HepG2 (cell line): ENCODE measurements around the gene FGD4. TPM values are rescaled to one million over a fixed set of nuclear protein-coding genes. Genes with fewer than 3 reads are reported as not detected.

Experiments
- ATAC-seq: fragments of 200-7000 bp; cut with Tn5 transposase; 3 replicates; pipeline ENCODE4 v1.9.1; 2020; ENCODE audit warnings: mild to moderate bottlenecking, moderate library complexity
- BruUV-seq: library from RNA; stranded (reverse); fragments of 400-500 nt; replicated peaks from 2 replicates; lab custom pipeline; 2021; lab: Mats Ljungman, UMichigan
- CTCF ChIA-PET: fragments of 300-600 bp; formaldehyde crosslinking; extraction: SDS; loops from one replicate; lab custom pipeline; 2021; ENCODE audit warnings: low total read pairs, inconsistent platforms, low intra/inter-chr PET ratio; lab: Yijun Ruan, JAX
- POLR2A ChIA-PET: fragments of 350-600 bp; sonication (Branson Sonifier 250); formaldehyde crosslinking; loops from one replicate; lab custom pipeline; 2020; ENCODE audit warnings: antibody characterized with exemption, inconsistent platforms; lab: Yijun Ruan, JAX
- DNase-seq: peaks from one replicate; pipeline ENCODE4 v3.0.0-alpha.2; 2015; ENCODE audit warnings: low spot score
- FAIRE-seq: peaks from 3 replicates; lab custom pipeline; 2011; peaks lifted over from hg19 to GRCh38; lab: Jason Lieb, UNC
- H2AFZ ChIP-seq: one replicate; pipeline ENCODE4 v1.6.1; 2011; ENCODE audit warnings: low read length, inconsistent platforms
- H3K27ac ChIP-seq: fragments of 300-600 bp; 3 replicates; pipeline ENCODE4 v1.8.0; 2011; ENCODE audit warnings: mixed run types, mild to moderate bottlenecking, mixed read lengths, low read length, inconsistent platforms; ENCODE audit not compliant: insufficient read depth; ENCODE audit errors: extremely low read length
- H3K27me3 ChIP-seq, 2 experiments: fragments of 200-600 bp in 1 of 2; 2 replicates in 1 of 2; 3 replicates in 1 of 2; pipeline versions ENCODE4 v1.6.0 to v1.8.0; 2011; ENCODE audit warnings: low read length in 2 of 2, mild to moderate bottlenecking in 2 of 2, moderate library complexity in 2 of 2, inconsistent platforms in 1 of 2; ENCODE audit not compliant: insufficient read depth in 2 of 2, control insufficient read depth in 1 of 2
- H3K36me3 ChIP-seq, 2 experiments: fragments of 200-600 bp in 1 of 2; replicated peaks in 1 of 2; 2 replicates in 1 of 2; 3 replicates in 1 of 2; pipeline versions ENCODE4 v1.5.1 to v1.8.0; 2011; ENCODE audit warnings: low read length in 2 of 2, inconsistent platforms in 1 of 2; ENCODE audit not compliant: insufficient read depth in 2 of 2, control insufficient read depth in 1 of 2
- H3K4me1 ChIP-seq: 2 replicates; pipeline ENCODE4 v1.5.1; 2012; ENCODE audit warnings: low read length, inconsistent platforms; ENCODE audit not compliant: insufficient read depth
- H3K4me2 ChIP-seq: 2 replicates; pipeline ENCODE4 v1.6.0; 2011; ENCODE audit warnings: low read depth, low read length, inconsistent platforms
- H3K4me3 ChIP-seq, 3 experiments: fragments of 200-600 bp in 1 of 3; sonication (generic), shearing (Covaris generic) in 1 of 3; replicated peaks in 1 of 3; 2 replicates each; pipeline ENCODE4 v1.5.1; 2011 to 2016; ENCODE audit warnings: low read length in 3 of 3, inconsistent platforms in 2 of 3, low read depth in 2 of 3, mild to moderate bottlenecking in 2 of 3, control low read depth in 1 of 3, mixed read lengths in 1 of 3; ENCODE audit not compliant: insufficient read depth in 1 of 3
- H3K79me2 ChIP-seq: one replicate; pipeline ENCODE4 v1.6.1; 2011; ENCODE audit warnings: low read length, inconsistent platforms; ENCODE audit not compliant: insufficient read depth
- H3K9ac ChIP-seq: 2 replicates; pipeline ENCODE4 v1.6.0; 2011; ENCODE audit warnings: mild to moderate bottlenecking, low read depth, low read length, inconsistent platforms; ENCODE audit not compliant: insufficient read depth
- H3K9me3 ChIP-seq: 2 replicates; pipeline ENCODE4 v1.5.1; 2012; ENCODE audit warnings: mild to moderate bottlenecking, low read length
- H4K20me1 ChIP-seq: 2 replicates; pipeline ENCODE4 v1.6.0; 2011; ENCODE audit warnings: inconsistent platforms, mild to moderate bottlenecking, low read length, moderate library complexity; ENCODE audit not compliant: insufficient read depth
- ARID3A ChIP-seq: IDR thresholded peaks from 2 replicates; pipeline ENCODE4 v1.6.1; 2012; ENCODE audit warnings: low read depth, low read length, improper control_type of control experiment
- ARID5B ChIP-seq: IDR thresholded peaks from 2 replicates; pipeline ENCODE4 v1.4.0; 2020; ENCODE audit warnings: mild to moderate bottlenecking, missing genetic modification reagents
- BCL6 ChIP-seq: IDR thresholded peaks from 2 replicates; pipeline ENCODE4 v1.6.1; 2016; ENCODE audit warnings: missing genetic modification reagents, missing compliant biosample characterization
- CREM ChIP-seq, 2 experiments: sonication (generic) in 1 of 2; formaldehyde crosslinking in 1 of 2; IDR thresholded peaks; 2 replicates each; pipeline versions ENCODE4 v1.4.0 to v1.6.1; 2016 to 2020; ENCODE audit warnings: antibody characterized with exemption in 1 of 2, mild to moderate bottlenecking in 1 of 2, missing genetic modification reagents in 1 of 2
- ELF3 ChIP-seq: IDR thresholded peaks from 2 replicates; pipeline ENCODE4 v1.6.1; 2016; ENCODE audit warnings: missing genetic modification reagents, missing compliant biosample characterization
- EP300 ChIP-seq, 3 experiments: sonication (generic) in 1 of 3; formaldehyde crosslinking in 1 of 3; IDR thresholded peaks; 2 replicates each; pipeline versions ENCODE4 v1.5.1 to v1.6.1; 2011 to 2020; ENCODE audit warnings: low read depth in 2 of 3, low read length in 2 of 3, borderline replicate concordance in 1 of 3, improper control_type of control experiment in 1 of 3, mild to moderate bottlenecking in 1 of 3, missing genetic modification reagents in 1 of 3, moderate library complexity in 1 of 3
- NCOA2 ChIP-seq: sonication (generic); formaldehyde crosslinking; IDR thresholded peaks from 2 replicates; pipeline ENCODE4 v1.8.0; 2022; ENCODE audit warnings: inconsistent platforms
- RXRB ChIP-seq: IDR thresholded peaks from 2 replicates; pipeline ENCODE4 v1.6.1; 2016; ENCODE audit warnings: borderline replicate concordance, missing genetic modification reagents, missing compliant biosample characterization
- SCMH1 ChIP-seq: sonication (generic); formaldehyde crosslinking; IDR thresholded peaks from 2 replicates; pipeline ENCODE4 v1.9.0; 2021; ENCODE audit warnings: missing genetic modification reagents, mild to moderate bottlenecking, borderline replicate concordance
- SIX1 ChIP-seq: sonication (generic); formaldehyde crosslinking; IDR thresholded peaks from 2 replicates; pipeline ENCODE4 v1.4.0; 2020; ENCODE audit warnings: missing genetic modification reagents, borderline replicate concordance
- ZNF362 ChIP-seq: sonication (generic); formaldehyde crosslinking; IDR thresholded peaks from 2 replicates; pipeline ENCODE4 v1.4.0; 2020; ENCODE audit warnings: missing genetic modification reagents, mild to moderate bottlenecking, borderline replicate concordance
- WGBS: methylation state at CpG from one replicate; pipeline ENCODE4 v1.1.6; 2017; ENCODE audit warnings: low lambda C conversion rate; 5-methylcytosine and 5-hydroxymethylcytosine counted together
- in situ Hi-C: cut with HindIII; loops from 2 replicates; pipeline ENCODE4 v1.10.0; 2017; ENCODE audit warnings: low pct_unique_long_range_greater_than_20kb; ENCODE audit not compliant: extremely low pct_ligation_motif_present
- intact Hi-C: fragments of 100-400 bp; cut with micrococcal nuclease; formaldehyde crosslinking; loops from one replicate; pipeline ENCODE4 v1.10.0; 2022; ENCODE audit not compliant: unreplicated experiment
- polyA plus RNA-seq, 8 experiments: library from polyadenylated mRNA; depleted of rRNA in 3 of 8; stranded (reverse) in 7 of 8; unstranded in 1 of 8; fragments of >200 nt; fragmentation: Illumina TruSeq in 4 of 8; extraction: Trizol in 4 of 8; gene quantifications; 2 replicates each; pipeline versions ENCODE4 v1.2.1 to v1.2.3, GENCODE V29; 2011 to 2016; ENCODE audit warnings: low read depth in 4 of 8, missing spikeins in 1 of 8, mixed read lengths in 1 of 8; ENCODE audit not compliant: insufficient read depth in 1 of 8
- total RNA-seq, 5 experiments: library from RNA; depleted of rRNA; stranded (reverse); fragments of >200 nt; fragmentation: Illumina TruSeq; extraction: Trizol; gene quantifications; 2 replicates each; pipeline ENCODE4 v1.2.3, GENCODE V29; 2016; ENCODE audit warnings: low read depth in 1 of 5

FGD4 gene
- total and polyA plus RNA-seq, 2 of the 13 experiments (the other 11 are each of a cell fraction or from before 2014, with no cell fraction given) = 4.6 to 6.6 TPM

- peak; percentile 49 for DNase-seq
- H2AFZ ChIP-seq = no peak overlapping the region
- peaks cover 49% of the 10 kb centered on the region for H3K4me1 ChIP-seq
- POLR2A ChIA-PET = no interaction called here
- CTCF ChIA-PET = no interaction called here
- WGBS = 5% methylated on average over 1 of the region's 1 CpG
- intact Hi-C loops = no loop called here
- H3K9ac ChIP-seq = no peak overlapping the region
- peaks cover 23% of the 10 kb centered on the region for H3K79me2 ChIP-seq
- 0 out of 2 replicates have a peak, but pooled peaks cover 3% of the 10 kb centered on the region for H4K20me1 ChIP-seq
- in situ Hi-C loops = no loop called here
- H3K27ac ChIP-seq = peak overlapping the region; percentile 49
- H3K4me2 ChIP-seq = peak overlapping the region; percentile 43
- no TSS peak for BruUV-seq
- H3K27me3 ChIP-seq = no peaks in the 10 kb centered on the region
- H3K9me3 ChIP-seq = no peaks in the 10 kb centered on the region
- H3K4me3 ChIP-seq = no peak overlapping the region
- FAIRE-seq = no peak
- no peaks in the 10 kb centered on the region; a peak in 1 of 5 replicates for H3K36me3 ChIP-seq
- no peak for ATAC-seq
- TF ChIP-seq ARID5B (CRISPR knock-in tag) = peak; percentile 57; the same call in 1 of the 2 replicates
- 0 out of 2 replicates have a peak, but pooled peaks have one; percentile 11 for TF ChIP-seq RXRB (CRISPR knock-in tag)
- TF ChIP-seq ZNF362 (CRISPR knock-in tag) = peak; percentile 75; the same call in 1 of the 2 replicates
- TF ChIP-seq EP300 (IDR thresholded peaks at IDR 0.05; ENCODE audit: low read depth in 2 of 2, low read length in 2 of 2) = peak in 1 of 2 experiments; percentile 24; a peak in 1 of 4 replicates
- TF ChIP-seq EP300 (CRISPR knock-in tag; IDR thresholded peaks at IDR 0.05; ENCODE audit: borderline replicate concordance) = no peak
- TF ChIP-seq CREM (IDR thresholded peaks at IDR 0.05) = peak; percentile 19; the same call in 1 of the 2 replicates
- no peak for TF ChIP-seq CREM (CRISPR knock-in tag; IDR thresholded peaks at IDR 0.05)
- TF ChIP-seq SCMH1 (CRISPR knock-in tag) = no peak
- TF ChIP-seq SIX1 (CRISPR knock-in tag) = 0 out of 2 replicates have a peak, but pooled peaks have one; percentile 31
- peak; percentile 34; the same call in 1 of the 2 replicates for TF ChIP-seq ARID3A
- peak; percentile 83 for TF ChIP-seq ELF3
- TF ChIP-seq NCOA2 (CRISPR knock-in tag) = peak; percentile 44; the same call in 1 of the 2 replicates
- 0 out of 2 replicates have a peak, but pooled peaks have one; percentile 22 for TF ChIP-seq BCL6 (CRISPR knock-in tag)
Measured at GRCh38 chr12:32532422-32532821, 133.1 kb downstream of the FGD4 start.
